ENCODE results near the gene C15orf62. TPM values are rescaled to one million over a fixed set of nuclear protein-coding genes. Genes with fewer than 3 reads are reported as not detected.
A peak's percentile ranks its signal among the peaks of the same experiment; 100 is the strongest.

The C15orf62 gene
- polyA plus RNA-seq, 1 donor (not counting 4 experiments of a cell fraction or from before 2014, with no cell fraction given): 0.14 TPM

DNA sequence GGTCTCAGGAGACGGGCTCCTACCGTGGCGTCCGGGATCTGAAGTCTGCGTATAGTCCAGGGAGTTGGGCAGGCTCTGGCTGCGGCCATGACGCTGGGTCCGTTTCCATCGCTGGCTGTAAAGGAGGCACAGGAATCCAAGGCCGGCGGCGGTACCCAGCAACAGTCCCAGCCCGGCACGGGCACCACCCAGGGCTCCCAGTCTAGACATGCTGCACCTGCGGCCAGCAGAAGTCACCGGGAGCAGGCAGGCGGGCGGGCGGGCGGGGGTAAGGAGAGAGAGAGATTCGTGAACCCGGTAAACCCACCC lies 15.3 kb upstream of the C15orf62 start:
- Histone ChIP-seq H3K4me2 (ENCODE audit: control insufficient read depth, extremely low read depth, insufficient read depth, low read depth, low read length) (peak overlapping the region; percentile 77), H3K9me1 (ENCODE audit: control insufficient read depth, extremely low read depth, insufficient read depth, low read length) (no peaks in the 10 kb centered on the region), H3K4me3 (ENCODE audit: control insufficient read depth in 2 of 3, extremely low read depth in 1 of 3, insufficient read depth in 2 of 3, low read depth in 1 of 3, low read length in 3 of 3) (peak overlapping the region; percentile 84 to 98 (median 93)), H3K4me1 (ENCODE audit: control insufficient read depth, extremely low read depth, insufficient read depth, low read length) (peaks cover 11% of the 10 kb centered on the region), H3K36me3 (ENCODE audit: control insufficient read depth in 2 of 2, extremely low read depth in 1 of 2, insufficient read depth in 2 of 2, low read length in 2 of 2) (peaks cover 7 to 20% of the 10 kb centered on the region in 2 experiments), H3K27ac (ENCODE audit: control insufficient read depth, insufficient read depth, low read length) (peak overlapping the region; percentile 86), H3K9ac (ENCODE audit: control insufficient read depth, extremely low read depth, insufficient read depth, low read length) (peak overlapping the region; percentile 88), H4K20me1 (ENCODE audit: control insufficient read depth, extremely low read depth, insufficient read depth, low read length) (no peaks in the 10 kb centered on the region), H3K9me3 (ENCODE audit: control insufficient read depth, low read depth, low read length) (no peaks in the 10 kb centered on the region), H2AFZ (ENCODE audit: control insufficient read depth, low read length) (peak overlapping the region; percentile 91), H3K79me2 (ENCODE audit: control insufficient read depth, insufficient read depth, low read length) (peaks cover 34% of the 10 kb centered on the region), H3K27me3 (ENCODE audit: control insufficient read depth, extremely low read depth, insufficient read depth, low read length) (no peaks in the 10 kb centered on the region)
- TF ChIP-seq, protein P1, sequence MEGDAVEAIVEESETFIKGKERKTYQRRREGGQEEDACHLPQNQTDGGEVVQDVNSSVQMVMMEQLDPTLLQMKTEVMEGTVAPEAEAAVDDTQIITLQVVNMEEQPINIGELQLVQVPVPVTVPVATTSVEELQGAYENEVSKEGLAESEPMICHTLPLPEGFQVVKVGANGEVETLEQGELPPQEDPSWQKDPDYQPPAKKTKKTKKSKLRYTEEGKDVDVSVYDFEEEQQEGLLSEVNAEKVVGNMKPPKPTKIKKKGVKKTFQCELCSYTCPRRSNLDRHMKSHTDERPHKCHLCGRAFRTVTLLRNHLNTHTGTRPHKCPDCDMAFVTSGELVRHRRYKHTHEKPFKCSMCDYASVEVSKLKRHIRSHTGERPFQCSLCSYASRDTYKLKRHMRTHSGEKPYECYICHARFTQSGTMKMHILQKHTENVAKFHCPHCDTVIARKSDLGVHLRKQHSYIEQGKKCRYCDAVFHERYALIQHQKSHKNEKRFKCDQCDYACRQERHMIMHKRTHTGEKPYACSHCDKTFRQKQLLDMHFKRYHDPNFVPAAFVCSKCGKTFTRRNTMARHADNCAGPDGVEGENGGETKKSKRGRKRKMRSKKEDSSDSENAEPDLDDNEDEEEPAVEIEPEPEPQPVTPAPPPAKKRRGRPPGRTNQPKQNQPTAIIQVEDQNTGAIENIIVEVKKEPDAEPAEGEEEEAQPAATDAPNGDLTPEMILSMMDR (optimal IDR thresholded peaks at IDR 0.05 in 1 of 3, IDR thresholded peaks at IDR 0.05 in 1 of 3, conservative IDR thresholded peaks at IDR 0.05 in 1 of 3; ENCODE audit: extremely low read depth in 1 of 3, insufficient read depth in 2 of 3, low read length in 3 of 3): no peak
- no peak for TF ChIP-seq EZH2 (IDR thresholded peaks at IDR 0.05; ENCODE audit: low read length)
- no peak for FAIRE-seq
- dilution Hi-C loops (cut with MboI; ENCODE audit: extremely low pct_ligation_motif_present, low sequenced_read_pairs): no loop called here
- no peak for DNase-seq (ENCODE audit: low read depth, low spot score)

DNA sequence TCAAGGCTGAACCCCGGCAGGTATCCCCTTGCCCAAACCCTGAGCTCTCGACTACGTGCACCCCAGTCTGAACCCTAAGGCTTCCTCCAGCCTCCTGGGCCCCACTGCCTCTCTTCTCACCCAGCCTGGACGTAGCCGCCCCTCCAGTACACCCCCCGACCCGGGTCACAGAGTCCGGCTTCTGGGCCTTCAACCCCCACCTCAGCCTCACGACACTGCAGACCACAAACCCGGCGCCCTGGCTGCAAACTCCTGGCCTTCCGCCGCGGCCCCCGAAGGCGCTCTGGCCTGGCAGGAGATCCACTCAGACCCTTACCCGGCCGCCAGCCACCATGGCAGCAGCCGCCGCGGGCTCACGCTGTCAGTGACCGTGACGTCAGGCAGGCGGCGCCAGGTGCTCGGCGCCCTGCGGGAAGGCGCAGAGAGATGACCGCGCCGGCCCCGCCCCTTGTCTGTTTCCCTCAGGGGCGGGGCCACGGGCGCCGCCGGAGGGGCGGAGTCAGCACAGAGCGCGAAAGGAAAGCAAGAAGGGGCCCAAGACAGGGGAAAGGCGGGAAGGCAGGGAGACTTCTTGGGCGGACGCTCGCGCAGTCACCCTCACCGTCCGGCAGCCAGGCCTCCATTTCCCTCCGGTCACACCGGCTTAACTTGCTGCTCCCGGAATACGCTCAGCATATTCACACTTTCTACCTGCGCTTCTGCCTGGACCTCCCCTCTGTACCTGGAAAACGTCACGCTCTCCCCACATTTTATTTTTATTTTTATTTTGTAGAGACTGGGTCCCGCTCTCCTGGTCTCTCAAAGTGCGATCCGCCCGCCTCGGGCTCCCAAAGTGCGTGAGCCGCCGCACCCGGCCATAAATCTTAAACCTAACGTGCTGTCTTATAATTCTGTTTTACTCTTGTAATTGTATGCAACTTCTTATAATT lies 14.6 kb upstream of the C15orf62 start, which contains the start of gene RMDN3:
Gene RMDN3, minus strand, starts transcription at position 372 of the 929 bp plus-strand sequence. CDS start 471 bp downstream, outside the sequence.
- Histone ChIP-seq H3K27me3 (ENCODE audit: control insufficient read depth, extremely low read depth, insufficient read depth, low read length) (no peaks in the 10 kb centered on the region), H3K9ac (ENCODE audit: control insufficient read depth, extremely low read depth, insufficient read depth, low read length) (peak within 1 kb of the TSS; percentile 88), H3K27ac (ENCODE audit: control insufficient read depth, insufficient read depth, low read length) (peak within 1 kb of the TSS; percentile 86), H3K36me3 (ENCODE audit: control insufficient read depth in 2 of 2, extremely low read depth in 1 of 2, insufficient read depth in 2 of 2, low read length in 2 of 2) (peaks cover 6 to 19% of the 10 kb centered on the region in 2 experiments), H3K4me3 (ENCODE audit: control insufficient read depth in 2 of 3, extremely low read depth in 1 of 3, insufficient read depth in 2 of 3, low read depth in 1 of 3, low read length in 3 of 3) (peak within 1 kb of the TSS; percentile 84 to 98 (median 93)), H3K9me3 (ENCODE audit: control insufficient read depth, low read depth, low read length) (no peaks in the 10 kb centered on the region), H3K4me2 (ENCODE audit: control insufficient read depth, extremely low read depth, insufficient read depth, low read depth, low read length) (peak within 1 kb of the TSS; percentile 82), H3K4me1 (ENCODE audit: control insufficient read depth, extremely low read depth, insufficient read depth, low read length) (peaks cover 11% of the 10 kb centered on the region), H2AFZ (ENCODE audit: control insufficient read depth, low read length) (peak within 1 kb of the TSS; percentile 96), H3K9me1 (ENCODE audit: control insufficient read depth, extremely low read depth, insufficient read depth, low read length) (no peaks in the 10 kb centered on the region), H4K20me1 (ENCODE audit: control insufficient read depth, extremely low read depth, insufficient read depth, low read length) (no peaks in the 10 kb centered on the region), H3K79me2 (ENCODE audit: control insufficient read depth, insufficient read depth, low read length) (peaks cover 34% of the 10 kb centered on the region)
- FAIRE-seq (no peak), DNase-seq (ENCODE audit: low read depth, low spot score) (no peak)
- TF ChIP-seq, protein P1 (optimal IDR thresholded peaks at IDR 0.05 in 1 of 3, IDR thresholded peaks at IDR 0.05 in 1 of 3, conservative IDR thresholded peaks at IDR 0.05 in 1 of 3; ENCODE audit: extremely low read depth in 1 of 3, insufficient read depth in 2 of 3, low read length in 3 of 3): peak in 1 of 3 experiments; percentile 15
- no peak for TF ChIP-seq EZH2 (IDR thresholded peaks at IDR 0.05; ENCODE audit: low read length)
- dilution Hi-C loops (cut with MboI; ENCODE audit: extremely low pct_ligation_motif_present, low sequenced_read_pairs): no loop called here
